Heart right ventricle (tissue), 16 donors: ENCODE results near the gene PF4V1. TPM values are rescaled to one million over a fixed set of nuclear protein-coding genes. Genes with fewer than 3 reads are reported as not detected.

ENCODE experiments used
- ATAC-seq, 8 donors: fragments of 200-7000 bp; cut with Tn5 transposase; one replicate each; pipeline ENCODE4 v1.9.1; 2020; ENCODE audit warnings: mild to moderate bottlenecking in 8 of 8, moderate library complexity in 8 of 8, moderate number of reproducible peaks in 1 of 8
- DNase-seq, 2 donors: peaks; one replicate each; pipeline ENCODE4 v3.0.0-alpha.2; 2020
- H3K27ac ChIP-seq, 10 donors: fragments of 200-600 bp; sonication (generic) in 2 of 10; one replicate each; pipeline versions ENCODE4 v1.5.0 to v1.8.0; 2020 to 2022; ENCODE audit warnings: mild to moderate bottlenecking in 3 of 10
- H3K27me3 ChIP-seq, 7 donors: fragments of 200-600 bp; one replicate each; pipeline ENCODE4 v1.8.0; 2021 to 2022; ENCODE audit warnings: mild to moderate bottlenecking in 2 of 7
- H3K36me3 ChIP-seq, 9 donors: fragments of 200-600 bp; sonication (generic) in 1 of 9; one replicate each; pipeline versions ENCODE4 v1.5.0 to v1.8.0; 2020 to 2022; ENCODE audit warnings: mild to moderate bottlenecking in 2 of 9
- H3K4me1 ChIP-seq, 9 donors: fragments of 200-600 bp; sonication (generic) in 1 of 9; one replicate each; pipeline versions ENCODE4 v1.5.0 to v1.8.0; 2020 to 2022; ENCODE audit warnings: mild to moderate bottlenecking in 4 of 9
- H3K4me3 ChIP-seq, 10 donors: fragments of 200-600 bp; sonication (generic) in 2 of 10; one replicate each; pipeline versions ENCODE4 v1.5.0 to v1.8.0; 2020 to 2022; ENCODE audit warnings: mild to moderate bottlenecking in 7 of 10, moderate library complexity in 2 of 10
- H3K9me3 ChIP-seq, 11 donors: fragments of 200-600 bp in 10 of 11; sonication (generic) in 2 of 11; one replicate each; pipeline versions ENCODE4 v1.5.0 to v1.8.0; 2013 to 2022; ENCODE audit warnings: mild to moderate bottlenecking in 2 of 11, control low read depth in 1 of 11, moderate library complexity in 1 of 11
- WGBS, 2 donors: extraction: QIAGEN DNeasy Blood & Tissue Kit; methylation state at CpG; one replicate each; pipeline ENCODE4 v1.1.7; 2013; ENCODE audit warnings: inconsistent platforms in 1 of 2; 5-methylcytosine and 5-hydroxymethylcytosine counted together
- intact Hi-C, 10 donors: fragments of 100-400 bp; cut with DNase I; formaldehyde crosslinking; loops; one replicate each; pipeline versions ENCODE4 v1.11.1 to v1.14.2; 2022
- polyA plus RNA-seq, 2 donors: library from polyadenylated mRNA; stranded (reverse); fragments of 200-250 nt; gene quantifications; one replicate each; pipeline ENCODE4 v1.2.3, GENCODE V29; 2013
- total RNA-seq, 10 donors: library from RNA; stranded (reverse); fragmentation: NEBNext Ultra II Directional in 3 of 10; extraction: Animal tissue kit (Norgen Biotek cat#: 25700) in 3 of 10; gene quantifications; one replicate each; pipeline versions ENCODE4 v1.2.1 to v1.2.4, GENCODE V29; 2021 to 2023
- TF ChIP-seq, protein P1 (sequence below), 9 donors: fragments of 200-600 bp; sonication (generic) in 2 of 9; IDR thresholded peaks; one replicate each; pipeline versions ENCODE4 v1.5.0 to v1.8.0; 2021 to 2022; ENCODE audit warnings: antibody characterized with exemption in 9 of 9, mild to moderate bottlenecking in 5 of 9, moderate library complexity in 1 of 9
- donor health status: Arrhythmogenic right ventricular cardiomyopathy.
- donor health status: ischemic (EF 13 %, LVEDD 7.1; RV severe dilation, severe dysfunction).
- donor health status: healthy with polysubstance abuse.
- donor health status: DM: no; HTN: yes; CAD: no.
- donor health status: DM: no; HTN: no; CAD: no.
- donor health status: ischemic (EF 25% LVEDD 6.9; RV normal size, moderate dysfunction).
- donor health status: ischemic (EF 25% LVEDD 5.7; RV mildly dilated, moderate dysfunction).
- donor health status: healthy.
- donor health status: DM: yes; HTN: yes; CAD: no.
- donor health status: Ischemic cardiomyopathy.
- donor health status: ischemic (EF 35%, LVEDD 5.7; RV mildly dilated, moderate dysfunction).
- donor health status: nonischemic (EF 11% LVEDD 7.7; RV severe dilation, severe dysfunction).
- donor health status: DM: yes; HTN: yes; CAD: no.
- donor health status: PGD.
- donor health status: ischemic (EF 29% LVEDD 5.4; RV normal size, mild dysfunction).
- donor health status: nonischemic (EF 23%, LVEDD 6.1; RV moderate dilation, normal function).

Gene PF4V1
- total and polyA plus RNA-seq, 12 donors: not detected

- H3K9me3 ChIP-seq: no peaks in the 10 kb centered on the region
- H3K36me3 ChIP-seq: no peaks in the 10 kb centered on the region
- peaks cover 0 to 30% (median 12%) of the 10 kb centered on the region in 9 donors for H3K4me1 ChIP-seq
- DNase-seq (no peak), ATAC-seq (no peak)
- TF ChIP-seq, protein P1, sequence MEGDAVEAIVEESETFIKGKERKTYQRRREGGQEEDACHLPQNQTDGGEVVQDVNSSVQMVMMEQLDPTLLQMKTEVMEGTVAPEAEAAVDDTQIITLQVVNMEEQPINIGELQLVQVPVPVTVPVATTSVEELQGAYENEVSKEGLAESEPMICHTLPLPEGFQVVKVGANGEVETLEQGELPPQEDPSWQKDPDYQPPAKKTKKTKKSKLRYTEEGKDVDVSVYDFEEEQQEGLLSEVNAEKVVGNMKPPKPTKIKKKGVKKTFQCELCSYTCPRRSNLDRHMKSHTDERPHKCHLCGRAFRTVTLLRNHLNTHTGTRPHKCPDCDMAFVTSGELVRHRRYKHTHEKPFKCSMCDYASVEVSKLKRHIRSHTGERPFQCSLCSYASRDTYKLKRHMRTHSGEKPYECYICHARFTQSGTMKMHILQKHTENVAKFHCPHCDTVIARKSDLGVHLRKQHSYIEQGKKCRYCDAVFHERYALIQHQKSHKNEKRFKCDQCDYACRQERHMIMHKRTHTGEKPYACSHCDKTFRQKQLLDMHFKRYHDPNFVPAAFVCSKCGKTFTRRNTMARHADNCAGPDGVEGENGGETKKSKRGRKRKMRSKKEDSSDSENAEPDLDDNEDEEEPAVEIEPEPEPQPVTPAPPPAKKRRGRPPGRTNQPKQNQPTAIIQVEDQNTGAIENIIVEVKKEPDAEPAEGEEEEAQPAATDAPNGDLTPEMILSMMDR (IDR thresholded peaks at IDR 0.05): no peak
- WGBS, 2 donors: 91% methylated on average over 6 of the region's 6 CpGs
- peak overlapping the region in 2 of 10 donors; percentile 24 to 91 for H3K27ac ChIP-seq
- H3K27me3 ChIP-seq: peaks cover 0 to 14% (median 5%) of the 10 kb centered on the region in 7 donors
- H3K4me3 ChIP-seq: peak overlapping the region in 1 of 10 donors; percentile 65
- intact Hi-C loops: loop anchor here in 1 of 10 donors (5.0 kb wide), 1 partner anchor 166 kb away; the partner anchor contains the start of gene CXCL3
These were observed 18.6 kb downstream of the PF4V1 start for GRCh38 chr4:73871511-73872310.

GRCh38 chr4:73872316-73873108 lies 19.4 kb downstream of the PF4V1 start:
- Histone ChIP-seq H3K4me1 (peaks cover 0 to 30% (median 12%) of the 10 kb centered on the region in 9 donors), H3K36me3 (no peaks in the 10 kb centered on the region), H3K27ac (peak overlapping the region in 3 of 10 donors; percentile 46 to 91 (median 63)), H3K4me3 (no peak overlapping the region), H3K27me3 (peaks cover 0 to 14% (median 5%) of the 10 kb centered on the region in 7 donors), H3K9me3 (no peaks in the 10 kb centered on the region)
- peak in 7 of 8 donors; percentile 33 to 73 (median 65) for ATAC-seq
- intact Hi-C loops: loop anchor here in 1 of 10 donors (5.0 kb wide), 1 partner anchor 165 kb away; the partner anchor contains the start of gene CXCL3
- 39 to 48% methylated on average over 2 of the region's 2 CpGs for WGBS, 2 donors
- TF ChIP-seq, protein P1 (IDR thresholded peaks at IDR 0.05): no peak
- DNase-seq: no peak

- Histone ChIP-seq H3K9me3 (no peaks in the 10 kb centered on the region), H3K4me3 (no peak overlapping the region), H3K27me3 (peaks cover 0 to 7% (median 0%) of the 10 kb centered on the region in 7 donors), H3K27ac (peak overlapping the region in 1 of 10 donors; percentile 91), H3K4me1 (peaks cover 0 to 22% (median 5%) of the 10 kb centered on the region in 9 donors), H3K36me3 (no peaks in the 10 kb centered on the region)
- no peak for ATAC-seq
- intact Hi-C loops: loop anchor here in 1 of 10 donors (5.0 kb wide), 1 partner anchor 163 kb away; the partner anchor contains the start of gene CXCL3
- WGBS, 2 donors: 71 to 75% methylated on average over 2 of the region's 2 CpGs
- no peak for DNase-seq
- TF ChIP-seq, protein P1 (IDR thresholded peaks at IDR 0.05): no peak
These were observed 21.3 kb downstream of the PF4V1 start for GRCh38 chr4:73874386-73874785.

- Histone ChIP-seq H3K9me3 (no peaks in the 10 kb centered on the region), H3K27me3 (no peaks in the 10 kb centered on the region), H3K36me3 (no peaks in the 10 kb centered on the region), H3K4me3 (no peak overlapping the region), H3K27ac (peak overlapping the region in 1 of 10 donors; percentile 91), H3K4me1 (peaks cover 0 to 22% (median 0%) of the 10 kb centered on the region in 9 donors)
- intact Hi-C loops: no loop called here
- ATAC-seq (no peak), DNase-seq (no peak)
- TF ChIP-seq, protein P1 (IDR thresholded peaks at IDR 0.05): no peak
- WGBS, 2 donors: 84 to 85% methylated on average over 1 of the region's 1 CpG
These were observed 22.3 kb downstream of the PF4V1 start for GRCh38 chr4:73875401-73875800.
